ENCODE results near the gene FN1.

DNA sequence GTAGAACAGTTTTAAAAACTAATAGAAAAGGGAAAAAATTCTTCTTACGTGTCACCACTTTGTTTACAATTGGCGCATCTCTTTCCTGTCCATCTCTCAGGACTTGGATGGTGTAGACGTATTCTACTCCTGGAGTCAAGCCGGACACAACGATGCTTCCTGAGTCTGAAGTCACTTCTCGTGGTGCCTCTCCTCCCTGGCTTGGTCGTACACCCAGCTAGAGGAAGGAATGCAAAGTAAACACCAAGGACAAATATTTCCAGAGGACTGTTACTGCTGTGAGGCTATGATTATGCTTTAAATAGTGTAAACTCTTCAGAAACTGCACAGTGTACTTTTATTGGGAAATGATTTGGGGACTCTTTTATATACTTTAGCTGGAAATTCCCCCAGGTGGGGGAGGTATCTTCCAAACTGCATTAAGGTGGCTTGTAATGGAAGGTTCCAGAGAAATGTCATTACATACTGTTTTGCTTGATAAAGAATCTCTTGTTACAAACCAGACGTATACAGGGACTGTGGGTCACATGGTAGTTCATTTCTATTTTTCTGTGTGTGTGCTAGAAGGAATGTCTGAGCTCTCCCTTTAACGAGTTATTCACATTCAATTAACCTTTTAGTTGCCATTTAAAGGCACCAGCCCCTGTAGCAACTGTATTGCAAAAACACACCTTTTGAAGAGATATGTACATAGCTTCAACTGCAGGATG lies 38.1 kb downstream of the FN1 start:
- TF ChIP-seq, protein P1, sequence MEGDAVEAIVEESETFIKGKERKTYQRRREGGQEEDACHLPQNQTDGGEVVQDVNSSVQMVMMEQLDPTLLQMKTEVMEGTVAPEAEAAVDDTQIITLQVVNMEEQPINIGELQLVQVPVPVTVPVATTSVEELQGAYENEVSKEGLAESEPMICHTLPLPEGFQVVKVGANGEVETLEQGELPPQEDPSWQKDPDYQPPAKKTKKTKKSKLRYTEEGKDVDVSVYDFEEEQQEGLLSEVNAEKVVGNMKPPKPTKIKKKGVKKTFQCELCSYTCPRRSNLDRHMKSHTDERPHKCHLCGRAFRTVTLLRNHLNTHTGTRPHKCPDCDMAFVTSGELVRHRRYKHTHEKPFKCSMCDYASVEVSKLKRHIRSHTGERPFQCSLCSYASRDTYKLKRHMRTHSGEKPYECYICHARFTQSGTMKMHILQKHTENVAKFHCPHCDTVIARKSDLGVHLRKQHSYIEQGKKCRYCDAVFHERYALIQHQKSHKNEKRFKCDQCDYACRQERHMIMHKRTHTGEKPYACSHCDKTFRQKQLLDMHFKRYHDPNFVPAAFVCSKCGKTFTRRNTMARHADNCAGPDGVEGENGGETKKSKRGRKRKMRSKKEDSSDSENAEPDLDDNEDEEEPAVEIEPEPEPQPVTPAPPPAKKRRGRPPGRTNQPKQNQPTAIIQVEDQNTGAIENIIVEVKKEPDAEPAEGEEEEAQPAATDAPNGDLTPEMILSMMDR (IDR thresholded peaks at IDR 0.05): no peak
- TF ChIP-seq EP300 (IDR thresholded peaks at IDR 0.05): no peak
